Prostate gland (tissue), 2 donors: ENCODE measurements around the gene MAN2C1.

Experiments
- POLR2AphosphoS5 ChIP-seq: sonication (generic); formaldehyde crosslinking; IDR thresholded peaks from one replicate; pipeline ENCODE4 v1.6.1; 2017; ENCODE audit warnings: antibody characterized with exemption
- TF ChIP-seq, protein P1 (sequence below), 4 experiments: fragments of 200-600 bp in 2 of 4; fragments of 450-650 bp in 2 of 4; sonication (generic) in 2 of 4; IDR thresholded peaks; 1 replicate in 3 of 4; 2 replicates in 1 of 4; pipeline ENCODE4 v1.5.1; 2016 to 2019; ENCODE audit warnings: antibody characterized with exemption in 4 of 4, mild to moderate bottlenecking in 2 of 4, moderate library complexity in 2 of 4

- TF ChIP-seq, protein P1, sequence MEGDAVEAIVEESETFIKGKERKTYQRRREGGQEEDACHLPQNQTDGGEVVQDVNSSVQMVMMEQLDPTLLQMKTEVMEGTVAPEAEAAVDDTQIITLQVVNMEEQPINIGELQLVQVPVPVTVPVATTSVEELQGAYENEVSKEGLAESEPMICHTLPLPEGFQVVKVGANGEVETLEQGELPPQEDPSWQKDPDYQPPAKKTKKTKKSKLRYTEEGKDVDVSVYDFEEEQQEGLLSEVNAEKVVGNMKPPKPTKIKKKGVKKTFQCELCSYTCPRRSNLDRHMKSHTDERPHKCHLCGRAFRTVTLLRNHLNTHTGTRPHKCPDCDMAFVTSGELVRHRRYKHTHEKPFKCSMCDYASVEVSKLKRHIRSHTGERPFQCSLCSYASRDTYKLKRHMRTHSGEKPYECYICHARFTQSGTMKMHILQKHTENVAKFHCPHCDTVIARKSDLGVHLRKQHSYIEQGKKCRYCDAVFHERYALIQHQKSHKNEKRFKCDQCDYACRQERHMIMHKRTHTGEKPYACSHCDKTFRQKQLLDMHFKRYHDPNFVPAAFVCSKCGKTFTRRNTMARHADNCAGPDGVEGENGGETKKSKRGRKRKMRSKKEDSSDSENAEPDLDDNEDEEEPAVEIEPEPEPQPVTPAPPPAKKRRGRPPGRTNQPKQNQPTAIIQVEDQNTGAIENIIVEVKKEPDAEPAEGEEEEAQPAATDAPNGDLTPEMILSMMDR (IDR thresholded peaks at IDR 0.05): no peak
- TF ChIP-seq POLR2AphosphoS5: no peak
Measured at GRCh38 chr15:75325922-75326321, 42.5 kb downstream of the MAN2C1 start.
